Measurements from ENCODE around the gene SERPINI2.
"Not testable (repeated sequence)": the region's sequence is repeated elsewhere in the genome, so short reads cannot be mapped to it uniquely, and the experiment has no call there.

Gene SERPINI2

DNA sequence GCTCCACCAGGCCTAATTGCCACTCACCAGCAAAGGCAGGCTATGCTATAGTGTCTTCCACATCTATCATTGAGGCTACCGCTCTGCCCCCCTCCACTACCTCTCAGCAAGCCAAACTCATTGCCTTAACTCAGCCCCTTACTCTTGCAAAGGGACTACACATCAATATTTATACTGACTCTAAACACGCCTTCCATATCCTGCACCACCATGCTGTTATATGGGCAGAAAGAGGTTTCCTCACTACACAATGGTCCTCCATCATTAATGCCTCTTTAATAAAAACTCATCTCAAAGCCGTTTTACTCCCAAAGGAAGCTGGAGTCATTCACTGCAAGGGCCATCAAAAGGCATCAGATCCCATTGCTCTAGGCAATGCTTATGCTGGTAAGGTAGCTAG lies 46.9 kb downstream of the SERPINI2 start:
- H3K36me3 ChIP-seq (ENCODE audit: control insufficient read depth in 2 of 2, insufficient read depth in 1 of 2, low read length in 2 of 2); H3K27ac ChIP-seq (ENCODE audit: extremely low read depth, low read depth, low read length); H3K9me3 ChIP-seq (ENCODE audit: control insufficient read depth, insufficient read depth, low read depth, low read length); POLR2A ChIA-PET; H3K4me1 ChIP-seq (ENCODE audit: control insufficient read depth, insufficient read depth, low read length); H3K4me3 ChIP-seq (ENCODE audit: low read depth, low read length): not testable (repeated sequence)
- TF ChIP-seq ZNF600 (tag by site-specific recombination; IDR thresholded peaks at IDR 0.05): peak; percentile 89
- CTCF ChIA-PET: interaction anchor here (0.7 kb wide), 1 partner anchor 14 kb away, joined by 3 read pairs; no protein-coding TSS in a partner anchor

DNA sequence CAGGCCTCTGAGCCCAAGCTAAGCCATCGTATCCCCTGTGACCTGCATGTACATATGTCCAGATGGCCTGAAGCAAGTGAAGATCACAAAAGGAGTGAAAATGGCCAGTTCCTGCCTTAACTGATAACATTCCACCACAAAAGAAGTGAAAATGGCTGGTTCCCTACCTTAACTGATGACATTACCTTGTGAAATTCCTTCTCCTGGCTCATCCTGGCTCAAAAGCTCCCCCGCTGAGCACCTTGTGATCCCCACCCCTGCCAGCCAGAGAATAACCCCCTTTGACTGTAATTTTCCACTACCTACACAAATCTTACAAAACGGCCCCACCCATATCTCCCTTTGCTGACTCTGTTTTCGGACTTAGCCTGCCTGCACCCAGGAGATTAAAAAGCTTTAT lies 51.4 kb downstream of the SERPINI2 start:
- H3K27ac ChIP-seq (ENCODE audit: extremely low read depth, low read depth, low read length): not testable (repeated sequence)

DNA sequence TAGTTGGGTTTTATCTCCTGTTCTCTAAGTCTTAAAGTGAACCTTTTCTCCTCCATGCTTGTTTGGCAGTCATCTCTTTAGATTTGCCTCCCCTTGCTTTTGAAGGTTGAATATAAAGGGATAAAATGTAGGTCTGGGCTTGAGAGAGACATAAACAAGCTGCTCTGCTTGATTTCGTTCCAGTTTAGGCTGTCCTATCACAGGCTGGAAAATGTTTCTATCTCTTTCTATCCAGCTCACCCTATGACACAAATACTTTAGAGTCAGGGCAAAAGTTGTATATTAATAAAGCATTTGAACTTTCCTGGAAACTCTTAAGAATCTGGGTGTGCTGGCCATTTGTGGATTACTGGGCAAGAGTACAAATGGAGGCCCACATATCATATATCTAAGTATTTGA lies 64.2 kb downstream of the SERPINI2 start:
- no peak overlapping the region for H3K27ac ChIP-seq (ENCODE audit: extremely low read depth, low read depth, low read length)
- no peaks in the 10 kb centered on the region for H3K9me3 ChIP-seq (ENCODE audit: control insufficient read depth, insufficient read depth, low read depth, low read length)
- H3K36me3 ChIP-seq (ENCODE audit: control insufficient read depth in 2 of 2, insufficient read depth in 1 of 2, low read length in 2 of 2): no peaks in the 10 kb centered on the region
- ChIA-PET CTCF (no interaction called here), POLR2A (no interaction called here)
- no peak for TF ChIP-seq ZNF366 (tag by site-specific recombination; conservative IDR thresholded peaks at IDR 0.05)
- no peak for TF ChIP-seq KLF9 (tag by site-specific recombination; IDR thresholded peaks at IDR 0.05; ENCODE audit: low read depth)
- no peak for TF ChIP-seq ZNF335 (tag by site-specific recombination; conservative IDR thresholded peaks at IDR 0.05)
- TF ChIP-seq, protein P1, sequence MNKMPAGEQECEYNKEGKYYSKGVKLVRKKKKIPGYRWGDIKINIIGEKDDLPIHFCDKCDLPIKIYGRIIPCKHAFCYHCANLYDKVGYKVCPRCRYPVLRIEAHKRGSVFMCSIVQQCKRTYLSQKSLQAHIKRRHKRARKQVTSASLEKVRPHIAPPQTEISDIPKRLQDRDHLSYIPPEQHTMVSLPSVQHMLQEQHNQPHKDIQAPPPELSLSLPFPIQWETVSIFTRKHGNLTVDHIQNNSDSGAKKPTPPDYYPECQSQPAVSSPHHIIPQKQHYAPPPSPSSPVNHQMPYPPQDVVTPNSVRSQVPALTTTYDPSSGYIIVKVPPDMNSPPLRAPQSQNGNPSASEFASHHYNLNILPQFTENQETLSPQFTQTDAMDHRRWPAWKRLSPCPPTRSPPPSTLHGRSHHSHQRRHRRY (tag by site-specific recombination; IDR thresholded peaks at IDR 0.05): no peak
- TF ChIP-seq, protein P2, sequence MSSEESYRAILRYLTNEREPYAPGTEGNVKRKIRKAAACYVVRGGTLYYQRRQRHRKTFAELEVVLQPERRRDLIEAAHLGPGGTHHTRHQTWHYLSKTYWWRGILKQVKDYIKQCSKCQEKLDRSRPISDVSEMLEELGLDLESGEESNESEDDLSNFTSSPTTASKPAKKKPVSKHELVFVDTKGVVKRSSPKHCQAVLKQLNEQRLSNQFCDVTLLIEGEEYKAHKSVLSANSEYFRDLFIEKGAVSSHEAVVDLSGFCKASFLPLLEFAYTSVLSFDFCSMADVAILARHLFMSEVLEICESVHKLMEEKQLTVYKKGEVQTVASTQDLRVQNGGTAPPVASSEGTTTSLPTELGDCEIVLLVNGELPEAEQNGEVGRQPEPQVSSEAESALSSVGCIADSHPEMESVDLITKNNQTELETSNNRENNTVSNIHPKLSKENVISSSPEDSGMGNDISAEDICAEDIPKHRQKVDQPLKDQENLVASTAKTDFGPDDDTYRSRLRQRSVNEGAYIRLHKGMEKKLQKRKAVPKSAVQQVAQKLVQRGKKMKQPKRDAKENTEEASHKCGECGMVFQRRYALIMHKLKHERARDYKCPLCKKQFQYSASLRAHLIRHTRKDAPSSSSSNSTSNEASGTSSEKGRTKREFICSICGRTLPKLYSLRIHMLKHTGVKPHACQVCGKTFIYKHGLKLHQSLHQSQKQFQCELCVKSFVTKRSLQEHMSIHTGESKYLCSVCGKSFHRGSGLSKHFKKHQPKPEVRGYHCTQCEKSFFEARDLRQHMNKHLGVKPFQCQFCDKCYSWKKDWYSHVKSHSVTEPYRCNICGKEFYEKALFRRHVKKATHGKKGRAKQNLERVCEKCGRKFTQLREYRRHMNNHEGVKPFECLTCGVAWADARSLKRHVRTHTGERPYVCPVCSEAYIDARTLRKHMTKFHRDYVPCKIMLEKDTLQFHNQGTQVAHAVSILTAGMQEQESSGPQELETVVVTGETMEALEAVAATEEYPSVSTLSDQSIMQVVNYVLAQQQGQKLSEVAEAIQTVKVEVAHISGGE (tag by site-specific recombination; conservative IDR thresholded peaks at IDR 0.05; ENCODE audit: low read depth): no peak
- TF ChIP-seq ZNF423 (tag by site-specific recombination; IDR thresholded peaks at IDR 0.05): no peak
- no peak for TF ChIP-seq ZNF654 (tag by site-specific recombination; IDR thresholded peaks at IDR 0.05; ENCODE audit: low read depth)
- no peak for TF ChIP-seq ZFHX2 (tag by site-specific recombination; conservative IDR thresholded peaks at IDR 0.05)
- no peak for TF ChIP-seq ZNF768 (tag by site-specific recombination; IDR thresholded peaks at IDR 0.05)
- TF ChIP-seq ZNF610 (tag by site-specific recombination; IDR thresholded peaks at IDR 0.05; ENCODE audit: borderline replicate concordance): no peak
- no peak for TF ChIP-seq ZNF791 (tag by site-specific recombination; IDR thresholded peaks at IDR 0.05)
- H3K4me3 ChIP-seq (ENCODE audit: low read depth, low read length): no peak overlapping the region
- H3K4me1 ChIP-seq (ENCODE audit: control insufficient read depth, insufficient read depth, low read length): no peaks in the 10 kb centered on the region

More for the DNA sequence above, 51.4 kb downstream of the SERPINI2 start:
- H3K4me3 ChIP-seq (ENCODE audit: low read depth, low read length); POLR2A ChIA-PET; H3K4me1 ChIP-seq (ENCODE audit: control insufficient read depth, insufficient read depth, low read length); H3K9me3 ChIP-seq (ENCODE audit: control insufficient read depth, insufficient read depth, low read depth, low read length); H3K36me3 ChIP-seq (ENCODE audit: control insufficient read depth in 2 of 2, insufficient read depth in 1 of 2, low read length in 2 of 2): not testable (repeated sequence)
- CTCF ChIA-PET: interaction anchor here (0.7 kb wide), 1 partner anchor 744 kb away, joined by 3 read pairs; no protein-coding TSS in a partner anchor

DNA sequence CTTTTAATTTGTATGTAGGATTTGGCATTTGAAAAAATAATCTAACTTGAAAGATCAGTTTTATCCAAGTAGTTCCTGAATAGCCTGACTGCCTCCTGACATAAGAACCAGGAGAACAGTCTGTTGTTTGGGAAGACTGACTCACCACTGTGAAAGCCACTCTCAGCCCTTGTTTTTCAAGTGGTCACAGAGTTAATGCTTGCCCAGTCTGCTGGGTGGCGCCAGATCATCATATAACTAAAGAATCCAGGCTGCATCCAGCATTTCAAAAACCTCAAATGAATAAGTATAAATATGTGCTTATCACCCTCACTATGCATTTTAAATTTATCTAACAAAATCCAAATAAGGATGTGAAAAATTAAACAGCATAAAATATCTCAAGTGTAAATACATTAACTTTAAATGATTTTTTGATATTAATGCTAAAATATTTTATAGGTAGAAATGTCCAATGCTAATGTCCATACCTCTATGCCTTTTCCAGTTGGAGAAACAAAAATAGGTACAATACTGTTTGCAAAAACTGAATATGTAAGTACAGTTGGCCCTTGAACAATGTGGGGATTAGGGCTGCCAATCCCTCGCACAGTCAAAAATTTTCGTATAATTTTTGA lies 66.9 kb downstream of the SERPINI2 start:
- Histone ChIP-seq H3K4me3 (ENCODE audit: low read depth, low read length) (no peak overlapping the region), H3K9me3 (ENCODE audit: control insufficient read depth, insufficient read depth, low read depth, low read length) (no peaks in the 10 kb centered on the region), H3K4me1 (ENCODE audit: control insufficient read depth, insufficient read depth, low read length) (no peaks in the 10 kb centered on the region), H3K36me3 (ENCODE audit: control insufficient read depth in 2 of 2, insufficient read depth in 1 of 2, low read length in 2 of 2) (no peaks in the 10 kb centered on the region), H3K27ac (ENCODE audit: extremely low read depth, low read depth, low read length) (no peak overlapping the region)
- ChIA-PET CTCF (interaction anchor here (0.8 to 2.0 kb wide), 5 partner anchors 278 to 633 kb away, joined by 3 to 9 read pairs (median 5); no protein-coding TSS in a partner anchor), POLR2A (no interaction called here)
- TF ChIP-seq, protein P3, sequence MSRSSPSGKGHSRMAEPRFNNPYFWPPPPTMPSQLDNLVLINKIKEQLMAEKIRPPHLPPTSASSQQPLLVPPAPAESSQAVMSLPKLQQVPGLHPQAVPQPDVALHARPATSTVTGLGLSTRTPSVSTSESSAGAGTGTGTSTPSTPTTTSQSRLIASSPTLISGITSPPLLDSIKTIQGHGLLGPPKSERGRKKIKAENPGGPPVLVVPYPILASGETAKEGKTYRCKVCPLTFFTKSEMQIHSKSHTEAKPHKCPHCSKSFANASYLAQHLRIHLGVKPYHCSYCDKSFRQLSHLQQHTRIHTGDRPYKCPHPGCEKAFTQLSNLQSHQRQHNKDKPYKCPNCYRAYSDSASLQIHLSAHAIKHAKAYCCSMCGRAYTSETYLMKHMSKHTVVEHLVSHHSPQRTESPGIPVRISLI (tag by site-specific recombination; IDR thresholded peaks at IDR 0.05): no peak
- TF ChIP-seq ZNF350 (tag by site-specific recombination; IDR thresholded peaks at IDR 0.05) (no peak), ZNF544 (tag by site-specific recombination; IDR thresholded peaks at IDR 0.05) (no peak), ZNF776 (tag by site-specific recombination; IDR thresholded peaks at IDR 0.05; ENCODE audit: borderline replicate concordance) (no peak), ZNF654 (tag by site-specific recombination; IDR thresholded peaks at IDR 0.05; ENCODE audit: low read depth) (peak; percentile 58), ZNF660 (tag by site-specific recombination; IDR thresholded peaks at IDR 0.05) (peak; percentile 63; the same call in 1 of the 2 replicates), PRDM1 (tag by site-specific recombination; IDR thresholded peaks at IDR 0.05) (0 out of 2 replicates have a peak, but pooled peaks have one; percentile 17)
- TF ChIP-seq, protein P4, sequence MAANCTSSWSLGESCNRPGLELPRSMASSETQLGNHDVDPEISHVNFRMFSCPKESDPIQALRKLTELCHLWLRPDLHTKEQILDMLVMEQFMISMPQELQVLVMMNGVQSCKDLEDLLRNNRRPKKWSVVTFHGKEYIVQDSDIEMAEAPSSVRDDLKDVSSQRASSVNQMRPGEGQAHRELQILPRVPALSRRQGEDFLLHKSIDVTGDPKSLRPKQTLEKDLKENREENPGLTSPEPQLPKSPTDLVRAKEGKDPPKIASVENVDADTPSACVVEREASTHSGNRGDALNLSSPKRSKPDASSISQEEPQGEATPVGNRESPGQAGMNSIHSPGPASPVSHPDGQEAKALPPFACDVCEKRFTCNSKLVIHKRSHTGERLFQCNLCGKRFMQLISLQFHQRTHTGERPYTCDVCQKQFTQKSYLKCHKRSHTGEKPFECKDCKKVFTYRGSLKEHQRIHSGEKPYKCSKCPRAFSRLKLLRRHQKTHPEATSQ (tag by site-specific recombination; IDR thresholded peaks at IDR 0.05): no peak

Measured in HEK293 (cell line).